SK-N-SH treated with all-trans-retinoic acid at 6 μM for 48 hours (cell line): ENCODE results near the gene AUTS2.

Source experiments
- ATAC-seq: fragments of 200-7000 bp; cut with Tn5 transposase; 3 replicates; pipeline ENCODE4 v1.9.1; 2020; ENCODE audit warnings: mild to moderate bottlenecking, moderate library complexity
- ARNTL ChIP-seq: fragments of 450-650 bp; formaldehyde crosslinking; IDR thresholded peaks from 2 replicates; pipeline ENCODE4 v1.5.0; 2020; ENCODE audit warnings: low read depth, mild to moderate bottlenecking, moderate library complexity, borderline replicate concordance
- BACH2 ChIP-seq: fragments of 250-450 bp; sonication (Bioruptor Pico); IDR thresholded peaks from 2 replicates; pipeline ENCODE4 v1.9.0; 2021; ENCODE audit warnings: mild to moderate bottlenecking, borderline replicate concordance
- CREB5 ChIP-seq: fragments of 250-450 bp; sonication (Bioruptor Pico); IDR thresholded peaks from 2 replicates; pipeline ENCODE4 v1.5.1; 2020; ENCODE audit warnings: low read depth, mild to moderate bottlenecking, moderate library complexity
- CSDC2 ChIP-seq: fragments of 250-450 bp; sonication (Bioruptor Pico); IDR thresholded peaks from 2 replicates; pipeline ENCODE4 v1.5.0; 2020; ENCODE audit warnings: mild to moderate bottlenecking, moderate library complexity
- ISL1 ChIP-seq: fragments of 250-450 bp; sonication (Bioruptor Pico); IDR thresholded peaks from 2 replicates; pipeline ENCODE4 v2.1.2; 2022; ENCODE audit warnings: mild to moderate bottlenecking, moderate library complexity
- OSR1 ChIP-seq: fragments of 250-450 bp; sonication (Bioruptor Pico); IDR thresholded peaks from 2 replicates; pipeline ENCODE4 v1.8.0; 2022; ENCODE audit warnings: moderate library complexity, mild to moderate bottlenecking, inconsistent platforms
- PATZ1 ChIP-seq: fragments of 250-450 bp; sonication (Bioruptor Pico); IDR thresholded peaks from 2 replicates; pipeline ENCODE4 v1.8.0; 2020; ENCODE audit warnings: mild to moderate bottlenecking, moderate library complexity, borderline replicate concordance
- POU6F1 ChIP-seq: fragments of 250-450 bp; sonication (Bioruptor Pico); IDR thresholded peaks from 2 replicates; pipeline ENCODE4 v1.8.0; 2021; ENCODE audit warnings: low read depth, mild to moderate bottlenecking, moderate library complexity, borderline replicate concordance
- PPARA ChIP-seq: fragments of 250-450 bp; sonication (Bioruptor Pico); IDR thresholded peaks from 2 replicates; pipeline ENCODE4 v1.5.0; 2020; ENCODE audit warnings: mild to moderate bottlenecking, borderline replicate concordance
- RARB ChIP-seq: fragments of 250-450 bp; sonication (Bioruptor Pico); IDR thresholded peaks from 2 replicates; pipeline ENCODE4 v1.8.0; 2021; ENCODE audit warnings: mild to moderate bottlenecking, moderate library complexity
- SNAI2 ChIP-seq: fragments of 250-450 bp; sonication (Bioruptor Pico); IDR thresholded peaks from 2 replicates; pipeline ENCODE4 v1.5.0; 2020; ENCODE audit warnings: mild to moderate bottlenecking, moderate library complexity
- TCF4 ChIP-seq: fragments of 250-450 bp; sonication (Bioruptor Pico); IDR thresholded peaks from 2 replicates; pipeline ENCODE4 v1.8.0; 2021; ENCODE audit warnings: mild to moderate bottlenecking, moderate library complexity, borderline replicate concordance
- TOX ChIP-seq: fragments of 250-450 bp; sonication (Bioruptor Pico); IDR thresholded peaks from 2 replicates; pipeline ENCODE4 v1.8.0; 2021; ENCODE audit warnings: mild to moderate bottlenecking, moderate library complexity, borderline replicate concordance
- TSHZ2 ChIP-seq: fragments of 250-450 bp; sonication (Bioruptor Pico); IDR thresholded peaks from 2 replicates; pipeline ENCODE4 v1.5.0; 2020; ENCODE audit warnings: mild to moderate bottlenecking, moderate library complexity
- ZC3H10 ChIP-seq: fragments of 250-450 bp; sonication (Bioruptor Pico); IDR thresholded peaks from 2 replicates; pipeline ENCODE4 v1.5.1; 2021; ENCODE audit warnings: mild to moderate bottlenecking, moderate library complexity
- ZFP3 ChIP-seq: fragments of 250-450 bp; sonication (Bioruptor Pico); IDR thresholded peaks from 2 replicates; pipeline ENCODE4 v1.5.0; 2020; ENCODE audit warnings: mild to moderate bottlenecking, moderate library complexity
- ZFP30 ChIP-seq: fragments of 450-650 bp; formaldehyde crosslinking; IDR thresholded peaks from 2 replicates; pipeline ENCODE4 v1.5.0; 2022; ENCODE audit warnings: mild to moderate bottlenecking, moderate library complexity
- ZNF565 ChIP-seq: fragments of 450-650 bp; formaldehyde crosslinking; conservative IDR thresholded peaks from 2 replicates; pipeline ENCODE4 v1.5.0; 2020; ENCODE audit warnings: low read depth, mild to moderate bottlenecking, moderate library complexity
- ZNF8 ChIP-seq: fragments of 450-650 bp; formaldehyde crosslinking; IDR thresholded peaks from 2 replicates; pipeline ENCODE4 v1.5.0; 2020; ENCODE audit warnings: mild to moderate bottlenecking, moderate library complexity

AUTS2 gene

GRCh38 chr7:70597066-70597465, 998.8 kb downstream of the AUTS2 start:
- 0 out of 2 replicates have a peak, but pooled peaks have one; percentile 8 for TF ChIP-seq ISL1 (CRISPR knock-in tag)
- no peak for TF ChIP-seq PATZ1 (CRISPR knock-in tag)
- no peak for TF ChIP-seq TSHZ2 (CRISPR knock-in tag)
- no peak for TF ChIP-seq POU6F1 (CRISPR knock-in tag)
- no peak for ATAC-seq

- TF ChIP-seq RARB (CRISPR knock-in tag) (no peak), TSHZ2 (CRISPR knock-in tag) (no peak), ZC3H10 (CRISPR knock-in tag) (no peak), OSR1 (CRISPR knock-in tag) (no peak)
- no peak for ATAC-seq
Measured at GRCh38 chr7:70598976-70599375, 1000.7 kb downstream of the AUTS2 start.

GRCh38 chr7:70599446-70600190, 1001.3 kb downstream of the AUTS2 start:
- TF ChIP-seq ZNF565 (CRISPR knock-in tag): no peak
- TF ChIP-seq, all 23 proteins: peak for 0
- ATAC-seq: no peak

- ATAC-seq: no peak
Measured at GRCh38 chr7:70600993-70601392, 1002.7 kb downstream of the AUTS2 start.

More at GRCh38 chr7:70600993-70601392, 1002.7 kb downstream of the AUTS2 start:
- TF ChIP-seq SNAI2 (CRISPR knock-in tag) (no peak), BACH2 (CRISPR knock-in tag) (no peak), ISL1 (CRISPR knock-in tag) (no peak), TCF4 (no peak), ZNF8 (CRISPR knock-in tag) (no peak), OSR1 (CRISPR knock-in tag) (no peak), ARNTL (CRISPR knock-in tag) (no peak), CREB5 (no peak), TOX (CRISPR knock-in tag) (no peak), CSDC2 (CRISPR knock-in tag) (no peak), RARB (CRISPR knock-in tag) (no peak), TSHZ2 (CRISPR knock-in tag) (no peak), POU6F1 (CRISPR knock-in tag) (no peak), ZFP3 (no peak), ZFP30 (CRISPR knock-in tag) (no peak), PPARA (CRISPR knock-in tag) (no peak)
